Measurements from ENCODE around the gene UGT1A8.
"Not testable (repeated sequence)": the region's sequence is repeated elsewhere in the genome, so short reads cannot be mapped to it uniquely, and the experiment has no call there.

- TF ChIP-seq ARNT (IDR thresholded peaks at IDR 0.05); FOXA1 (IDR thresholded peaks at IDR 0.05); FOXK2 (IDR thresholded peaks at IDR 0.05); SUZ12 (IDR thresholded peaks at IDR 0.05); SP1 (IDR thresholded peaks at IDR 0.05); BHLHE40 (IDR thresholded peaks at IDR 0.05; ENCODE audit: borderline replicate concordance); TARDBP (IDR thresholded peaks at IDR 0.05); PKNOX1 (IDR thresholded peaks at IDR 0.05); HDGF (IDR thresholded peaks at IDR 0.05; ENCODE audit: borderline replicate concordance); NFRKB (IDR thresholded peaks at IDR 0.05); FOXM1 (IDR thresholded peaks at IDR 0.05; ENCODE audit: borderline replicate concordance); L3MBTL2 (conservative IDR thresholded peaks at IDR 0.05); LEF1 (IDR thresholded peaks at IDR 0.05; ENCODE audit: borderline replicate concordance); ZNF384 (IDR thresholded peaks at IDR 0.05): not testable (repeated sequence)
Measured at GRCh38 chr2:233751212-233752009, 134.0 kb downstream of the UGT1A8 start.
